PC-9 (cell line): Measurements from ENCODE around the gene MAGEL2. TPM values are rescaled to one million over a fixed set of nuclear protein-coding genes. Genes with fewer than 3 reads are reported as not detected.

Experiments used
- BruUV-seq: library from RNA; stranded (reverse); fragments of 400-500 nt; replicated peaks from 2 replicates; lab custom pipeline; 2021; lab: Mats Ljungman, UMichigan
- CTCF ChIA-PET: fragments of 300-600 bp; sonication (Branson Sonifier 250); formaldehyde crosslinking; loops from one replicate; lab custom pipeline; 2022; ENCODE audit warnings: antibody characterized with exemption; lab: Charles Lee
- POLR2A ChIA-PET: fragments of 300-600 bp; sonication (Branson Sonifier 250); formaldehyde crosslinking; loops from one replicate; lab custom pipeline; 2022; ENCODE audit warnings: antibody characterized with exemption; ENCODE audit not compliant: unreplicated experiment; lab: Charles Lee
- DNase-seq, 2 experiments: peaks; one replicate each; pipeline versions ENCODE4 v3.0.0 to v3.0.0-alpha.2; 2015 to 2022; ENCODE audit warnings: mixed read lengths in 1 of 2
- H2AFZ ChIP-seq: fragments of 200-600 bp; sonication (generic); 2 replicates; pipeline ENCODE4 v1.8.1; 2017; ENCODE audit warnings: antibody characterized with exemption
- H3F3A ChIP-seq: fragments of 200-600 bp; sonication (generic); 2 replicates; pipeline ENCODE4 v1.8.1; 2017; ENCODE audit warnings: antibody characterized with exemption, mild to moderate bottlenecking, low read depth; ENCODE audit not compliant: insufficient read depth
- H3K27ac ChIP-seq: fragments of 200-600 bp; sonication (generic); 2 replicates; pipeline ENCODE4 v1.6.1; 2016; ENCODE audit warnings: mixed run types
- H3K27me3 ChIP-seq: fragments of 200-600 bp; sonication (generic); 2 replicates; pipeline ENCODE4 v1.6.1; 2016; ENCODE audit warnings: low read depth, mixed run types; ENCODE audit not compliant: insufficient read depth
- H3K36me3 ChIP-seq: fragments of 200-600 bp; sonication (generic); 2 replicates; pipeline ENCODE4 v1.6.1; 2016; ENCODE audit warnings: low read depth, mixed run types
- H3K4me1 ChIP-seq: fragments of 200-600 bp; sonication (generic); replicated peaks from 2 replicates; pipeline ENCODE4 v1.6.1; 2016; ENCODE audit warnings: mixed run types; ENCODE audit not compliant: insufficient read depth
- H3K4me2 ChIP-seq: fragments of 200-600 bp; sonication (generic); 2 replicates; pipeline ENCODE4 v1.6.1; 2017; ENCODE audit warnings: mixed run types
- H3K4me3 ChIP-seq: fragments of 200-600 bp; sonication (generic); 2 replicates; pipeline ENCODE4 v1.6.1; 2016; ENCODE audit warnings: mixed run types
- H3K79me2 ChIP-seq: fragments of 200-600 bp; sonication (generic); 2 replicates; pipeline ENCODE4 v1.6.1; 2017; ENCODE audit warnings: low read depth, mixed run types
- H3K9me2 ChIP-seq: fragments of 200-600 bp; sonication (generic); 2 replicates; pipeline ENCODE4 v1.8.1; 2017; ENCODE audit warnings: mild to moderate bottlenecking; ENCODE audit not compliant: insufficient read depth
- H3K9me3 ChIP-seq: fragments of 200-600 bp; sonication (generic); 2 replicates; pipeline ENCODE4 v1.8.1; 2016; ENCODE audit warnings: low read depth; ENCODE audit not compliant: insufficient read depth
- H4K20me1 ChIP-seq: fragments of 200-600 bp; sonication (generic); 2 replicates; pipeline ENCODE4 v1.8.1; 2017; ENCODE audit not compliant: insufficient read depth
- CTCF ChIP-seq: fragments of 200-600 bp; sonication (generic); conservative IDR thresholded peaks from 2 replicates; pipeline ENCODE4 v1.6.1; 2017; ENCODE audit warnings: mixed run types, antibody characterized with exemption, mild to moderate bottlenecking, moderate library complexity
- EZH2 ChIP-seq: fragments of 200-600 bp; sonication (generic); IDR thresholded peaks from 2 replicates; pipeline ENCODE4 v1.8.0; 2017; ENCODE audit warnings: antibody characterized with exemption, low read depth
- intact Hi-C: fragments of 100-400 bp; cut with micrococcal nuclease; formaldehyde crosslinking; loops from one replicate; pipeline ENCODE4 v1.10.0; 2022; ENCODE audit not compliant: unreplicated experiment
- total RNA-seq: library from RNA; stranded (reverse); gene quantifications from 2 replicates; pipeline ENCODE4 v1.2.3, GENCODE V29; 2021

The MAGEL2 gene
- total RNA-seq, 1 experiment from 2014 or later, result not detected

- peaks cover 11% of the 10 kb centered on the region for H3K27me3 ChIP-seq
- no peak for DNase-seq
- H3K79me2 ChIP-seq, result no peaks in the 10 kb centered on the region
- H3K4me1 ChIP-seq, result no peaks in the 10 kb centered on the region
- no peak overlapping the region for H3K27ac ChIP-seq
- no peak for TF ChIP-seq CTCF
- intact Hi-C loops, result no loop called here
- BruUV-seq, result no TSS peak
- no peaks in the 10 kb centered on the region for H4K20me1 ChIP-seq
- no peak overlapping the region for H3K4me3 ChIP-seq
- POLR2A ChIA-PET, result no interaction called here
- H2AFZ ChIP-seq, result no peak overlapping the region
- H3K9me3 ChIP-seq, result no peaks in the 10 kb centered on the region
- CTCF ChIA-PET, result no interaction called here
- no peaks in the 10 kb centered on the region for H3K9me2 ChIP-seq
- H3K4me2 ChIP-seq, result no peak overlapping the region
- H3K36me3 ChIP-seq, result no peaks in the 10 kb centered on the region
- H3F3A ChIP-seq, result no peaks in the 10 kb centered on the region
These were observed 31.1 kb downstream of the MAGEL2 start for GRCh38 chr15:23616536-23616935.

- BruUV-seq, result no TSS peak
- no peaks in the 10 kb centered on the region for H3K9me3 ChIP-seq
- no peaks in the 10 kb centered on the region for H3K36me3 ChIP-seq
- no peak overlapping the region for H2AFZ ChIP-seq
- H3K4me3 ChIP-seq, result no peak overlapping the region
- H3K27me3 ChIP-seq, result 0 out of 2 replicates have a peak, but pooled peaks cover 2% of the 10 kb centered on the region
- intact Hi-C loops, result loop anchor here (10.0 kb wide), 1 partner anchor 51 kb away; no protein-coding TSS in a partner anchor
- H3K27ac ChIP-seq, result no peak overlapping the region
- ChIA-PET POLR2A (no interaction called here), CTCF (no interaction called here)
- H3K4me2 ChIP-seq, result no peak overlapping the region
- H3K4me1 ChIP-seq, result no peaks in the 10 kb centered on the region
- no peaks in the 10 kb centered on the region for H3K79me2 ChIP-seq
- no peaks in the 10 kb centered on the region for H3F3A ChIP-seq
- no peaks in the 10 kb centered on the region for H3K9me2 ChIP-seq
- TF ChIP-seq EZH2 (no peak), CTCF (no peak)
- DNase-seq, result no peak
- no peaks in the 10 kb centered on the region for H4K20me1 ChIP-seq
These were observed 41.4 kb downstream of the MAGEL2 start for GRCh38 chr15:23606226-23606625.

DNA sequence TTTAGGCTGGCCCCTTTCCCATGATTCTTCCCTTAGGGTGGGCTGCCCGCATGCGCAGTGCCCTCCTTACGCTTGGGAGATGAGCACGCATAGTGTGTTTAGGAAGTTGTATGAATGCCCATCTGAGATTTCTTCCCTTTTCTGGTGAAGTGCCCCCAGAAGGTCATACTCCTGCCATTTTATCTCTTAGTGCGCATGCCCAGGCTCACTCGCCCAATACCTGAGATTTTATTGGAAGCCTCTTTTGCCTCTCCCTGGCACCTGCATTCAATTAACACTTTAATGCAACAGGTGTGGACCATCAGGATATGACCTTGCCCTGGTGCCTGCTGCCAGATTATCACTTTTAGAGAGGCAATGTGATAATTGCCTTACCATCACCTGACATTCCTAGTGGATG lies 45.5 kb downstream of the MAGEL2 start:
- Histone ChIP-seq H3K27me3 (no peaks in the 10 kb centered on the region), H3K79me2 (no peaks in the 10 kb centered on the region), H3K9me2 (no peaks in the 10 kb centered on the region), H3K4me2 (no peak overlapping the region), H3K36me3 (no peaks in the 10 kb centered on the region), H3K9me3 (no peaks in the 10 kb centered on the region), H2AFZ (no peak overlapping the region), H3K27ac (no peak overlapping the region), H3F3A (no peaks in the 10 kb centered on the region), H3K4me3 (no peak overlapping the region), H3K4me1 (no peaks in the 10 kb centered on the region), H4K20me1 (no peaks in the 10 kb centered on the region)
- intact Hi-C loops, result loop anchor here (10.0 kb wide), 1 partner anchor 47 kb away; no protein-coding TSS in a partner anchor
- DNase-seq, result no peak
- CTCF ChIA-PET, result no interaction called here
- BruUV-seq, result no TSS peak
- TF ChIP-seq EZH2, result no peak
- no peak for TF ChIP-seq CTCF
- POLR2A ChIA-PET, result no interaction called here
